Measurements from ENCODE around the gene SMIM24. TPM values are rescaled to one million over a fixed set of nuclear protein-coding genes. Genes with fewer than 3 reads are reported as not detected.

SMIM24 gene
- total and polyA plus RNA-seq, 10 of the 15 experiments (the other 5 are each of a cell fraction or from before 2014, with no cell fraction given): 0.14 to 0.44 (median 0.23) TPM; not detected in 4

- no peak for DNase-seq (ENCODE audit: low read depth, low spot score)
- TSS peak; percentile 61 for BruUV-seq (replicated peaks)
- H3K9me3 ChIP-seq (replicated peaks; ENCODE audit: control insufficient read depth, insufficient read depth, low read length): no peaks in the 10 kb centered on the region
Measured at GRCh38 chr19:3462991-3463713, 17.2 kb downstream of the SMIM24 start.

GRCh38 chr19:3459965-3460582, 20.3 kb downstream of the SMIM24 start:
- ChIA-PET RAD21 (ENCODE audit: unreplicated experiment) (no interaction called here), POLR2A (interaction anchor here (0.5 kb wide), 1 partner anchor 173 kb away, joined by 3 read pairs; no protein-coding TSS in a partner anchor), CTCF (interaction anchor here (0.6 to 1.2 kb wide), 2 partner anchors 11 to 25 kb away, joined by 3 read pairs; no protein-coding TSS in a partner anchor), SMC1A (ENCODE audit: uncharacterized antibody, unreplicated experiment) (no interaction called here)
- DNase-seq (ENCODE audit: low read depth, low spot score) (no peak), FAIRE-seq (no peak), ATAC-seq (no peak)
- BruUV-seq (replicated peaks): no TSS peak
- no peak overlapping the region for H3K4me3 ChIP-seq
- WGBS (ENCODE audit: insufficient coverage, insufficient replicate concordance, low lambda C conversion rate, missing lambda C conversion rate): 89% methylated on average over 15 of the region's 15 CpGs
- H3K4me1 ChIP-seq (ENCODE audit: control insufficient read depth, insufficient read depth, low read length): no peaks in the 10 kb centered on the region
- peaks cover 5 to 15% of the 10 kb centered on the region in 2 experiments; a peak in 3 of 4 replicates for H3K36me3 ChIP-seq (ENCODE audit: control insufficient read depth in 2 of 2, insufficient read depth in 2 of 2, low read length in 1 of 2)
- intact Hi-C loops (cut with micrococcal nuclease; ENCODE audit: unreplicated experiment): no loop called here
- H3K4me2 ChIP-seq (ENCODE audit: control insufficient read depth, insufficient read depth): no peak overlapping the region
- no peaks in the 10 kb centered on the region for H3K27me3 ChIP-seq (replicated peaks in 1 of 2; ENCODE audit: control insufficient read depth in 2 of 2, insufficient read depth in 2 of 2, low read length in 1 of 2)
- H3K79me2 ChIP-seq (ENCODE audit: control insufficient read depth, insufficient read depth, low read length): no peaks in the 10 kb centered on the region
- H3K9ac ChIP-seq (ENCODE audit: control insufficient read depth, insufficient read depth, low read length): no peak overlapping the region
- H4K20me1 ChIP-seq (ENCODE audit: control insufficient read depth, insufficient read depth): no peaks in the 10 kb centered on the region
- in situ Hi-C loops (cut with MboI): no loop called here
- H3K27ac ChIP-seq (ENCODE audit: control insufficient read depth, insufficient read depth): no peak overlapping the region
- H2AFZ ChIP-seq (ENCODE audit: control insufficient read depth, low read depth, low read length): no peak overlapping the region
- no peaks in the 10 kb centered on the region for H3K9me3 ChIP-seq (replicated peaks; ENCODE audit: control insufficient read depth, insufficient read depth, low read length)
- TF ChIP-seq ZBTB4 (CRISPR knock-in tag; IDR thresholded peaks at IDR 0.05): no peak
- TF ChIP-seq IRF3 (IDR thresholded peaks at IDR 0.05): no peak
- TF ChIP-seq EED (IDR thresholded peaks at IDR 0.05; ENCODE audit: low read depth): no peak
- no peak for TF ChIP-seq PKNOX1 (IDR thresholded peaks at IDR 0.05)
- TF ChIP-seq HDAC2 (IDR thresholded peaks at IDR 0.05): no peak
- TF ChIP-seq DPF2 (IDR thresholded peaks at IDR 0.05): no peak

More at GRCh38 chr19:3462991-3463713, 17.2 kb downstream of the SMIM24 start:
- Histone ChIP-seq H3K9ac (ENCODE audit: control insufficient read depth, insufficient read depth, low read length) (no peak overlapping the region), H3K4me3 (no peak overlapping the region), H3K79me2 (ENCODE audit: control insufficient read depth, insufficient read depth, low read length) (no peaks in the 10 kb centered on the region), H3K27me3 (replicated peaks in 1 of 2; ENCODE audit: control insufficient read depth in 2 of 2, insufficient read depth in 2 of 2, low read length in 1 of 2) (no peaks in the 10 kb centered on the region), H2AFZ (ENCODE audit: control insufficient read depth, low read depth, low read length) (no peak overlapping the region), H3K4me2 (ENCODE audit: control insufficient read depth, insufficient read depth) (no peak overlapping the region), H3K36me3 (ENCODE audit: control insufficient read depth in 2 of 2, insufficient read depth in 2 of 2, low read length in 1 of 2) (peaks cover 0 to 3% of the 10 kb centered on the region in 2 experiments; a peak in 2 of 4 replicates), H3K27ac (ENCODE audit: control insufficient read depth, insufficient read depth) (no peak overlapping the region), H4K20me1 (ENCODE audit: control insufficient read depth, insufficient read depth) (no peaks in the 10 kb centered on the region), H3K4me1 (ENCODE audit: control insufficient read depth, insufficient read depth, low read length) (no peaks in the 10 kb centered on the region)
- TF ChIP-seq NFYA (IDR thresholded peaks at IDR 0.05; ENCODE audit: borderline replicate concordance, low read depth, low read length) (no peak), POLR2A (IDR thresholded peaks at IDR 0.05; ENCODE audit: low read depth, low read length) (0 out of 2 replicates have a peak, but pooled peaks have one; percentile 3)
- ChIA-PET POLR2A (no interaction called here), SMC1A (ENCODE audit: uncharacterized antibody, unreplicated experiment) (no interaction called here), CTCF (no interaction called here), RAD21 (ENCODE audit: unreplicated experiment) (no interaction called here)
- 98% methylated on average over 37 of the region's 58 CpGs for WGBS (ENCODE audit: insufficient coverage, insufficient replicate concordance, low lambda C conversion rate, missing lambda C conversion rate)
- intact Hi-C loops (cut with micrococcal nuclease; ENCODE audit: unreplicated experiment): no loop called here
- no peak for FAIRE-seq
- no peak for ATAC-seq
- in situ Hi-C loops (cut with MboI): no loop called here
